B cell (primary cell): ENCODE measurements around the gene COX14. TPM values are rescaled to one million over a fixed set of nuclear protein-coding genes. Genes with fewer than 3 reads are reported as not detected.

Source experiments
- ATAC-seq: fragments of 200-7000 bp; cut with Tn5 transposase; one replicate; pipeline ENCODE4 v1.10.0; 2021; ENCODE audit warnings: low read depth, mild to moderate bottlenecking, moderate number of reproducible peaks, moderate library complexity
- CTCF ChIA-PET: fragments of 350-600 bp; sonication (Branson Sonifier 250); formaldehyde crosslinking; loops from one replicate; lab custom pipeline; 2021; ENCODE audit warnings: antibody characterized with exemption, inconsistent platforms; lab: Charles Lee
- POLR2A ChIA-PET: fragments of 350-600 bp; sonication (Branson Sonifier 250); formaldehyde crosslinking; loops from one replicate; lab custom pipeline; 2021; ENCODE audit warnings: antibody characterized with exemption; lab: Charles Lee
- DNase-seq: peaks from one replicate; pipeline ENCODE4 v3.0.0; 2013
- H2AFZ ChIP-seq: 2 replicates; pipeline ENCODE4 v1.6.1; 2012; ENCODE audit warnings: mild to moderate bottlenecking, low read depth, low read length; ENCODE audit not compliant: insufficient read depth, poor library complexity, severe bottlenecking
- H3K27ac ChIP-seq, 2 donors: 1 replicate in 1 of 2; 2 replicates in 1 of 2; pipeline ENCODE4 v1.5.1; 2012 to 2013; ENCODE audit warnings: low read length in 2 of 2, mild to moderate bottlenecking in 2 of 2, moderate library complexity in 1 of 2
- H3K27me3 ChIP-seq, 4 experiments: fragments of 200-600 bp in 1 of 4; sonication (generic) in 1 of 4; replicated peaks in 1 of 4; 1 replicate in 2 of 4; 2 replicates in 2 of 4; pipeline versions ENCODE4 v1.6.1 to v1.7.0; 2013 to 2016; ENCODE audit warnings: low read length in 3 of 4, mild to moderate bottlenecking in 2 of 4, mixed read lengths in 1 of 4, moderate library complexity in 1 of 4; ENCODE audit not compliant: insufficient read depth in 4 of 4, control insufficient read depth in 3 of 4; ENCODE audit errors: control extremely low read depth in 1 of 4
- H3K36me3 ChIP-seq, 2 experiments: replicated peaks in 1 of 2; 1 replicate in 1 of 2; 2 replicates in 1 of 2; pipeline versions ENCODE4 v1.6.1 to v1.7.1; 2013; ENCODE audit warnings: low read length in 1 of 2; ENCODE audit not compliant: insufficient read depth in 2 of 2, control insufficient read depth in 1 of 2; ENCODE audit errors: control extremely low read depth in 1 of 2, extremely low read depth in 1 of 2
- H3K4me1 ChIP-seq, 2 donors: fragments of 200-600 bp in 1 of 2; sonication (generic) in 1 of 2; 1 replicate in 1 of 2; 2 replicates in 1 of 2; pipeline versions ENCODE4 v1.5.1 to v1.6.1; 2013 to 2017; ENCODE audit warnings: low read length in 2 of 2; ENCODE audit not compliant: control insufficient read depth in 2 of 2, insufficient read depth in 2 of 2
- H3K4me2 ChIP-seq: replicated peaks from 2 replicates; pipeline ENCODE3; 2012; ENCODE audit warnings: mild to moderate bottlenecking, low read depth, low read length; ENCODE audit not compliant: poor library complexity, severe bottlenecking
- H3K4me3 ChIP-seq, 5 experiments: fragments of 200-600 bp in 1 of 5; sonication (generic) in 1 of 5; 1 replicate in 3 of 5; 2 replicates in 2 of 5; pipeline versions ENCODE4 v1.5.1 to v1.7.0; 2011 to 2016; ENCODE audit warnings: low read length in 4 of 5, mild to moderate bottlenecking in 4 of 5, low read depth in 2 of 5, control low read depth in 1 of 5, moderate library complexity in 1 of 5; ENCODE audit not compliant: insufficient read depth in 1 of 5; ENCODE audit errors: control extremely low read depth in 1 of 5, extremely low read depth in 1 of 5
- H3K79me2 ChIP-seq: fragments of 200-600 bp; sonication (generic); one replicate; pipeline ENCODE4 v1.6.0; 2016; ENCODE audit warnings: low read length; ENCODE audit not compliant: control insufficient read depth, insufficient read depth
- H3K9ac ChIP-seq: fragments of 200-600 bp; sonication (generic); 2 replicates; pipeline ENCODE4 v1.6.1; 2017; ENCODE audit warnings: mild to moderate bottlenecking, low read length, moderate library complexity
- H3K9me3 ChIP-seq, 3 donors: one replicate each; pipeline versions ENCODE4 v1.6.1 to v1.7.1; 2013; ENCODE audit warnings: low read length in 2 of 3; ENCODE audit not compliant: control insufficient read depth in 2 of 3, insufficient read depth in 1 of 3; ENCODE audit errors: control extremely low read depth in 1 of 3
- H4K20me1 ChIP-seq: 2 replicates; pipeline ENCODE4 v1.6.0; 2012; ENCODE audit warnings: mild to moderate bottlenecking, low read length; ENCODE audit not compliant: insufficient read depth, control insufficient read depth, poor library complexity, severe bottlenecking
- H3K27ac Mint-ChIP-seq: one replicate; pipeline ENCODE4 v1.8.0; 2021; ENCODE audit warnings: mixed read lengths
- H3K27me3 Mint-ChIP-seq: one replicate; pipeline ENCODE4 v1.8.0; 2021; ENCODE audit warnings: mixed read lengths
- H3K4me1 Mint-ChIP-seq: one replicate; pipeline ENCODE4 v1.8.0; 2021; ENCODE audit warnings: mixed read lengths
- H3K4me3 Mint-ChIP-seq: one replicate; pipeline ENCODE4 v1.8.0; 2021; ENCODE audit warnings: mixed read lengths
- H3K9me3 Mint-ChIP-seq: one replicate; pipeline ENCODE4 v1.8.0; 2022; ENCODE audit warnings: mixed read lengths; ENCODE audit not compliant: insufficient read depth
- CTCF ChIP-seq: fragments of 200-600 bp; IDR thresholded peaks from one replicate; pipeline ENCODE4 v1.8.0; 2022; ENCODE audit warnings: antibody characterized with exemption, mild to moderate bottlenecking
- EZH2 ChIP-seq: IDR thresholded peaks from 2 replicates; pipeline ENCODE4 v1.6.1; 2012; ENCODE audit warnings: borderline replicate concordance, low read depth, mild to moderate bottlenecking, moderate library complexity, low read length; ENCODE audit not compliant: insufficient read depth, poor library complexity, severe bottlenecking
- WGBS: methylation state at CpG from one replicate; pipeline ENCODE4 v1.1.5; 2013; ENCODE audit warnings: missing lambda C conversion rate; ENCODE audit not compliant: insufficient coverage; 5-methylcytosine and 5-hydroxymethylcytosine counted together
- intact Hi-C: fragments of 100-400 bp; cut with micrococcal nuclease; formaldehyde crosslinking; loops from one replicate; pipeline ENCODE4 v1.10.0; 2022
- polyA plus RNA-seq: library from polyadenylated mRNA; depleted of rRNA; stranded (reverse); fragments of >200 nt; gene quantifications from 2 replicates; pipeline ENCODE4 v1.2.3, GENCODE V29; 2012
- total RNA-seq, 2 donors: library from RNA; stranded (reverse); fragments of 120-200 nt in 1 of 2; gene quantifications; 1 replicate in 1 of 2; 2 replicates in 1 of 2; pipeline versions ENCODE4 v1.2.3 to v1.2.4, GENCODE V29; 2013 to 2022

The COX14 gene
- total and polyA plus RNA-seq, 2 donors (not counting 1 experiment from before 2014, with no cell fraction given), result 31.8 to 60.4 TPM

DNA sequence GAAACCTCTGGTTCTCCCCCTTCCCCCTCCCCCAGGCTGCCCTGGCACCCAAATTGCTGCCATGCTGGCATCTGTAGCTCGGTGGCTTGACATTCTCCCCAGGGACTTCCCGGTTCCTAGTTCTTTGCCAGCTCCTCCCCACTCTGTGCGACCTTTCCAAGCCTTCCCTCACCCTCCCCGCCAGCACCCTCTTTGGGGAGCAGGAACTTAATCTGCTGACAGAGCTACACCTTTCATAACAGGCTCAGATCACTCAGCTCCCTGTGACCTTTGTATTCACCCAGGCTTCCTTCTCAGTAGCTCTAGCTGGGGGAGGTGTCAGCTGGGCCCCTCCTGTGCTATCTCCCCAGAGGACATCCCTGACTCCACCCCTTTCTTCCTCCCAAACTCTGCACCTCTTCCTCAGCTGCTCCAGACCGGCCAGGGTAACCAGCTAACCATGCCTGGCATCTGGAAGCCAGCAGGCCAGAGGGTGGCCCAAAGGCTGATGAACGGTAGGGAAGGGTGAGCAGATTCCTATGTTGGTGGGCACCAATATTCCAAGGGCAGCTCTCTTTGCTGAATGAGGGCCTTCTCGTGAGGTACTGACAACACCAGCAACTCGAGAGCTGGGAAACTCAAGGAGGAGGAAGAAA, 1.8 kb upstream of the COX14 start:
- H3K9me3 ChIP-seq, result no peaks in the 10 kb centered on the region
- peak overlapping the region; percentile 81 for H2AFZ ChIP-seq
- Mint-ChIP-seq H3K27me3 (no peaks in the 10 kb centered on the region), H3K9me3 (no peaks in the 10 kb centered on the region), H3K4me1 (peaks cover 53% of the 10 kb centered on the region), H3K27ac (peak overlapping the region; percentile 98), H3K4me3 (peak overlapping the region; percentile 96)
- 4% methylated on average over 4 of the region's 8 CpGs for WGBS
- peak overlapping the region; percentile 86 for H3K4me2 ChIP-seq
- intact Hi-C loops, result loop anchor here (5.0 kb wide), 1 partner anchor 923 kb away; the partner anchor contains the start of gene TUBA1A
- peaks cover 9% of the 10 kb centered on the region for H4K20me1 ChIP-seq
- peak overlapping the region in 4 of 5 experiments; percentile 40 to 58 (median 49) for H3K4me3 ChIP-seq
- TF ChIP-seq EZH2 (no peak), CTCF (no peak)
- POLR2A ChIA-PET, result interaction anchor here (0.5 to 4.3 kb wide), 8 partner anchors 25 to 944 kb away, joined by 3 to 69 read pairs (median 4); partner anchors contain the start of genes CERS5, SMARCD1 and TMBIM6
- peaks cover 38% of the 10 kb centered on the region for H3K79me2 ChIP-seq
- CTCF ChIA-PET, result interaction anchor here (0.5 to 14.8 kb wide), 19 partner anchors 10 to 875 kb away, joined by 3 to 343 read pairs (median 6); partner anchors contain the start of genes CERS5, NCKAP5L, RACGAP1 and SMARCD1
- H3K27ac ChIP-seq, result peak overlapping the region; percentile 81 to 85
- peaks cover 0 to 15% of the 10 kb centered on the region in 2 experiments for H3K36me3 ChIP-seq
- DNase-seq, result peak; percentile 57
- ATAC-seq, result no peak
- no peaks in the 10 kb centered on the region for H3K27me3 ChIP-seq
- H3K9ac ChIP-seq, result peak overlapping the region; percentile 53
- H3K4me1 ChIP-seq, result peaks cover 30 to 57% of the 10 kb centered on the region in 2 donors
